ENCODE measurements around the gene STX18. TPM values are rescaled to one million over a fixed set of nuclear protein-coding genes. Genes with fewer than 3 reads are reported as not detected.

STX18 gene
- total and polyA plus RNA-seq, 2 donors (not counting 3 experiments of a cell fraction or from before 2014, with no cell fraction given) = 30.7 to 31.2 TPM

DNA sequence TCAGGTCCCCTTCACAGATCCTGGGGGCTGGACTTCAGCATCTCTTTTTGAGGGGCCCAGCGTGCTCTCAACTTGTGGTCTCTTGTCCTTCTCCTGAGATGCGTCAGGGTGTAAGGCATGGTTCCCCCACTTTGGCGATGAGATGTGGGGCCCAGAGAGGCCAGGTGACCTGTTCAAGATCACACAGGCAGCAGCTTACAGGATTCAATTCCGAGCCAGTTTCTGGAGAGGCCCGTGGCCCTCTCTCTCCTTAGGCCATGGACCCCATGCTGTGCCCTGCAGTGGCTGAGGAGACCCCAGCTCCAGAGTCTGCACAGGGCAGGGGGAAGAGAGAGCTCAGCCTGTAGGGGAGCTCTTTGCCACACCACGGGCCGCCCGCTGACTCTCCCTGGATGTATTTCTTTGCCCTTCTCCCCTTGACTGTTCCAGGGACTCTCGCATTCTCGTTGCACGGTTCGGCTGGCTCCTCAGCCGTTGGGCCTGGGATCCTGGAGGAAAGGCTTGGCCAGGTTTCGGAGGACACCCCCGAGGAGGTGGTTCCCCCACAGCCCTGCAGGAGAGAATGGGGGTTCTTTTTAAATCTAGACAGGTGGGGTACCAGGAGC lies 136.4 kb downstream of the STX18 start:
- BruUV-seq (replicated peaks) = no TSS peak
- CTCF ChIA-PET = no interaction called here
- POLR2A ChIA-PET = no interaction called here

More for the DNA sequence above, 136.4 kb downstream of the STX18 start:
- FAIRE-seq (no peak), DNase-seq (ENCODE audit: low read depth, low spot score) (no peak)
- Histone ChIP-seq H4K20me1 (replicated peaks; ENCODE audit: control insufficient read depth, extremely low read depth, insufficient read depth, low read length) (no peaks in the 10 kb centered on the region), H3K9ac (replicated peaks; ENCODE audit: extremely low read depth, insufficient read depth, low read length) (no peak overlapping the region), H3K9me3 (replicated peaks; ENCODE audit: control insufficient read depth, insufficient read depth, low read length) (no peaks in the 10 kb centered on the region), H3K27ac (ENCODE audit: insufficient read depth, low read depth, low read length) (no peak overlapping the region), H3K27me3 (ENCODE audit: control insufficient read depth in 2 of 2, insufficient read depth in 2 of 2, low read length in 2 of 2) (no peaks in the 10 kb centered on the region), H3K79me2 (ENCODE audit: control insufficient read depth, insufficient read depth, low read length) (no peaks in the 10 kb centered on the region), H3K4me3 (replicated peaks in 1 of 3; ENCODE audit: insufficient read depth in 1 of 3, low read depth in 1 of 3, low read length in 3 of 3) (no peak overlapping the region), H3K9me1 (replicated peaks; ENCODE audit: control insufficient read depth, extremely low read depth, insufficient read depth, low read length) (no peaks in the 10 kb centered on the region), H3K4me2 (ENCODE audit: insufficient read depth, low read length) (no peak overlapping the region), H2AFZ (ENCODE audit: low read depth, low read length) (no peak overlapping the region), H3K4me1 (ENCODE audit: control insufficient read depth, extremely low read depth, insufficient read depth, low read length) (no peaks in the 10 kb centered on the region), H3K36me3 (ENCODE audit: control insufficient read depth in 2 of 2, extremely low read depth in 1 of 2, insufficient read depth in 2 of 2, low read length in 2 of 2) (no peaks in the 10 kb centered on the region)
- dilution Hi-C loops (cut with MboI; ENCODE audit: extremely low pct_ligation_motif_present, low sequenced_read_pairs) = no loop called here
- no peak for TF ChIP-seq JUN (IDR thresholded peaks at IDR 0.05; ENCODE audit: borderline replicate concordance, insufficient read depth, insufficient read length, low read depth)
- TF ChIP-seq, protein P1, sequence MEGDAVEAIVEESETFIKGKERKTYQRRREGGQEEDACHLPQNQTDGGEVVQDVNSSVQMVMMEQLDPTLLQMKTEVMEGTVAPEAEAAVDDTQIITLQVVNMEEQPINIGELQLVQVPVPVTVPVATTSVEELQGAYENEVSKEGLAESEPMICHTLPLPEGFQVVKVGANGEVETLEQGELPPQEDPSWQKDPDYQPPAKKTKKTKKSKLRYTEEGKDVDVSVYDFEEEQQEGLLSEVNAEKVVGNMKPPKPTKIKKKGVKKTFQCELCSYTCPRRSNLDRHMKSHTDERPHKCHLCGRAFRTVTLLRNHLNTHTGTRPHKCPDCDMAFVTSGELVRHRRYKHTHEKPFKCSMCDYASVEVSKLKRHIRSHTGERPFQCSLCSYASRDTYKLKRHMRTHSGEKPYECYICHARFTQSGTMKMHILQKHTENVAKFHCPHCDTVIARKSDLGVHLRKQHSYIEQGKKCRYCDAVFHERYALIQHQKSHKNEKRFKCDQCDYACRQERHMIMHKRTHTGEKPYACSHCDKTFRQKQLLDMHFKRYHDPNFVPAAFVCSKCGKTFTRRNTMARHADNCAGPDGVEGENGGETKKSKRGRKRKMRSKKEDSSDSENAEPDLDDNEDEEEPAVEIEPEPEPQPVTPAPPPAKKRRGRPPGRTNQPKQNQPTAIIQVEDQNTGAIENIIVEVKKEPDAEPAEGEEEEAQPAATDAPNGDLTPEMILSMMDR (IDR thresholded peaks at IDR 0.05; ENCODE audit: extremely low read depth in 1 of 2, insufficient read depth in 1 of 2, low read depth in 1 of 2, low read length in 2 of 2) = no peak
- no peak for TF ChIP-seq MYC (IDR thresholded peaks at IDR 0.05; ENCODE audit: low read depth, low read length)
- TF ChIP-seq EZH2 (IDR thresholded peaks at IDR 0.05; ENCODE audit: borderline replicate concordance, low read depth, low read length, severe bottlenecking) = no peak
- TF ChIP-seq POLR2AphosphoS5 (IDR thresholded peaks at IDR 0.05; ENCODE audit: insufficient read depth, low read depth, low read length) = no peak
- TF ChIP-seq, protein P2, sequence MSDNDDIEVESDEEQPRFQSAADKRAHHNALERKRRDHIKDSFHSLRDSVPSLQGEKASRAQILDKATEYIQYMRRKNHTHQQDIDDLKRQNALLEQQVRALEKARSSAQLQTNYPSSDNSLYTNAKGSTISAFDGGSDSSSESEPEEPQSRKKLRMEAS (IDR thresholded peaks at IDR 0.05; ENCODE audit: insufficient read depth, insufficient read length) = no peak
- no peak for TF ChIP-seq GATA2 (IDR thresholded peaks at IDR 0.05; ENCODE audit: insufficient read depth, insufficient read length, low read depth, low read length)
- no peak for TF ChIP-seq POLR2A (IDR thresholded peaks at IDR 0.05; ENCODE audit: low read depth, low read length)
- TF ChIP-seq FOS (IDR thresholded peaks at IDR 0.05; ENCODE audit: borderline replicate concordance, insufficient read depth, low read length) = no peak
- intact Hi-C loops (cut with micrococcal nuclease) = no loop called here
